HG02884 (cell line): ENCODE results near the gene EHBP1L1.

Source experiments
- ATAC-seq: cut with Tn5 transposase; IDR thresholded peaks from one replicate; pipeline ENCODE4 v1.9.1; 2021; ENCODE audit warnings: mild to moderate bottlenecking, moderate library complexity; ENCODE audit not compliant: unreplicated experiment

EHBP1L1 gene

GRCh38 chr11:65546217-65546958 lies 29.5 kb upstream of the EHBP1L1 start:
- peak; percentile 65 for ATAC-seq

- no peak for ATAC-seq
Measured at GRCh38 chr11:65547446-65548125, 28.3 kb upstream of the EHBP1L1 start.

GRCh38 chr11:65548395-65548794 lies 27.5 kb upstream of the EHBP1L1 start:
- no peak for ATAC-seq

- no peak for ATAC-seq
Measured at GRCh38 chr11:65549096-65549495, 26.8 kb upstream of the EHBP1L1 start.

- peak; percentile 68 for ATAC-seq
Measured at GRCh38 chr11:65551572-65552387, 24.1 kb upstream of the EHBP1L1 start.

GRCh38 chr11:65552388-65552951 lies 23.4 kb upstream of the EHBP1L1 start:
- no peak for ATAC-seq

- no peak for ATAC-seq
Measured at GRCh38 chr11:65553301-65554001, 22.4 kb upstream of the EHBP1L1 start.

- ATAC-seq: no peak
Measured at GRCh38 chr11:65554057-65554818, 21.6 kb upstream of the EHBP1L1 start.

GRCh38 chr11:65554842-65555430 lies 20.9 kb upstream of the EHBP1L1 start:
- ATAC-seq: no peak

GRCh38 chr11:65555693-65556231 lies 20.1 kb upstream of the EHBP1L1 start:
- ATAC-seq: no peak

GRCh38 chr11:65556470-65557279 lies 19.2 kb upstream of the EHBP1L1 start:
- ATAC-seq: no peak

- no peak for ATAC-seq
Measured at GRCh38 chr11:65557280-65558001, 18.4 kb upstream of the EHBP1L1 start.

GRCh38 chr11:65558002-65558929 lies 17.6 kb upstream of the EHBP1L1 start, which contains the start of gene LTBP3:
LTBP3 (minus strand) TSS chr11:65558359; CDS start chr11:65557959, 400 bp downstream.
- ATAC-seq: no peak

GRCh38 chr11:65558930-65559509 lies 16.8 kb upstream of the EHBP1L1 start:
- no peak for ATAC-seq

- no peak for ATAC-seq
Measured at GRCh38 chr11:65559535-65559934, 16.3 kb upstream of the EHBP1L1 start.

- ATAC-seq: no peak
Measured at GRCh38 chr11:65559951-65560537, 15.8 kb upstream of the EHBP1L1 start.
